Activated effector memory CD4-positive, alpha-beta T cell treated with anti-CD3 and anti-CD28 coated beads, Interleukin-2, amount 50 U/mL, for 16 hours (primary cell): ENCODE measurements around the gene FAM120B.

ENCODE experiments used
- DNase-seq: peaks from one replicate; pipeline ENCODE4 v3.0.0-alpha.2; 2020

Gene FAM120B

GRCh38 chr6:170362121-170362520, 55.6 kb downstream of the FAM120B start:
- no peak for DNase-seq

- DNase-seq = no peak
Observed at GRCh38 chr6:170363255-170363654, 56.7 kb downstream of the FAM120B start.

- no peak for DNase-seq
Observed at GRCh38 chr6:170365121-170365520, 58.6 kb downstream of the FAM120B start.

- no peak for DNase-seq
Observed at GRCh38 chr6:170365593-170365992, 59.0 kb downstream of the FAM120B start.

- DNase-seq = no peak
Observed at GRCh38 chr6:170366248-170366960, 59.8 kb downstream of the FAM120B start.

DNA sequence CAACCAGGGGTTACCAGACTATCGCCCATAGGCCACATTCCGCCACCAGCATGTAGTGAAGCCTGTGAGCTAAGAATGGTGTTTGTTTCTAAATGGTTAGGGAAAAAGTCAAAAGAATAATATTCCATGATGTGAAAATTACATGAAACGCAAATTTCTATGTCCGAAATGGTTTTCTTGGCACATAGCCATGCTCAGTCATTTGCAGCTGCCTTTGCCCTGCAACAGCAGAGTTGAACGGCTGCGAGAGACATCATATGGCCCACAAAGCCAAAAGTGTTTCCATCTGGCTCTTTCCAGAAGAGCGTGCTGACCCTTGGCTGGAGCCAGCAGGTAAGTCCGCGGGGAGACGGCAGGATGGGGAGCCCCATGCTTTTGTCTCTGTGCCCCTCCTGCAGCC, 60.7 kb downstream of the FAM120B start:
- no peak for DNase-seq

GRCh38 chr6:170368544-170368943, 62.0 kb downstream of the FAM120B start:
- DNase-seq = no peak

- DNase-seq = no peak
Observed at GRCh38 chr6:170369403-170369802, 62.8 kb downstream of the FAM120B start.

- no peak for DNase-seq
Observed at GRCh38 chr6:170370416-170370815, 63.9 kb downstream of the FAM120B start.

DNA sequence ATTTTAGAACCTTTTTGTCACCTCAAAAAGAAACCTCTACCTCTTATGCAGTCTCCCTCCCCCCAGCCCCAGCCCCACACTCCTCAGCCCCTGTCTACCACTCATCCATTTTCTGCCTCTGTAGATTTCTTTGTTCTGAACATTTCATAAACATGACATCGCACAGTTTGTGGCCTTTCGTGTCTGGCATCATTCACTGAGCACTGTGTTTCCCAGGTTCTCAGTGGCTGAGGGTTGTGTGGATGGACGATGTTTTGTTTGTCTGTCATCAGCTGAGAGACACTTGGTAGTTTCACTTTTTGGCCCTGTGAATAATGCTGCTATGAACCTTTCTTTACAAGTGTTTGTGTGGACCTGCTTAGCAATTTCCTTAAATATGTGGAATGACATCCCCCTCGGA, 64.5 kb downstream of the FAM120B start:
- DNase-seq = no peak

DNA sequence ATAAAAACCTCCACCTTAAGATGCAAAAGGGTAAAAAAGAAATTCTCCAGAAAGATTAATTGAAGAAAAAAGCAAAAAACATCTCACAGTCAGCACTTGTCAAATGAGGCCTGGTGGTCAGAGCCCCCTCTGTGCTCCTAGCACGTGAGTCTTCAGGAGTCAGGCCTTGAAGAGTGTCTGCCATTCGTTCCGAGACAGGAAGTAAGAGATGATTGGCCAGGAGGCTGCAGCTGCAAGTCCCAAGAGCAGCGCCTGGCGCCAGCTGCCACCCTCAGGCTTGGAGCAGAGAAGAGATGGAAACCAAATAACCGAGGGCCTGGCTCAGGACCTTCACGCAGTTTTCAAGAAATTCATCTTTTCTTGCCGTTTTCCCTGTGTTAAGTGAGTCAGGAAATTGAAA, 65.0 kb downstream of the FAM120B start:
- DNase-seq = no peak

DNA sequence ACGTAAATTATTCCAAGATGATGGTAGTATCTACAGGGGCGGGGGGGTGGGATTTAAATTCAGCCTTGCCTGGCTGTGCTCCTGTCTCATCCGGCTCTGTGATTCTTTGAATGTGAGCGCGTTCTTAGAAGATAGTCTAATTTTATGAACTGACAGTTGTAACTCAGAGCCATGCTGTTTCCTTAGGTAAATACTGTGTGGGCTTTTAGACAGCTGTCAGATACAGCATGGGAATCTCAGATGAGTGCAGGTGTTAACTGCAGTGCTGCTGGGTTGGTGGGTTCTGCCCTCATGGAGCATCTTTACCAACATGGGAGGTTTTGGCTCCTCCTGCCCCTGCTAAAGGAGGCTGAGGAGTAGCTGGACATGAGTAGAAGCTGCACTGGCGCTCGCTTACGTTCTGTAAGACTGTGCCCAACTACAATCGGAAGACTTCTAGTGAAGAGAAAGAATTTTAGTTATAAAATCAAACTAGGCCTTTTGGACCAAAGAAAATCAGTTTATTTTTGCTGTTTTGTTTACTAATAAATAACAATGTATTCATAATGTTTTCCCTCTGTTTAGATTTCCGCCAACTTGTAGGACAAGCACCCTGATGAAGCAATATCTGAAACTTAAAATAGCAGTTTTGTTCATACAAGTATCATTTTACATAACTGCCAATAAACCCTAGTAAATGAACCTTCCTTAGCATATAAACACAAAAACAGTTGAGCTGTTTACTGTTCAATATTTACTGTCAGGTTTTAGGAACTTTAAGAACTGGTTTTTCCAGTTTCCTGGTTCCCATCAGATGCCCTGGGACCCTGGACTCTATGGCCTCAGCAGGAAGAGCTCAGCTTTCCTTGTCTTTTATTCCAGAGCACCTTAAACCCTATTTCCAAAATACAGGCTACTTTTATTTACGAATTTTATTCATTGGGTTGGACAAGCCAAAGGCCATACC, 66.1 kb downstream of the FAM120B start:
- DNase-seq = no peak

DNA sequence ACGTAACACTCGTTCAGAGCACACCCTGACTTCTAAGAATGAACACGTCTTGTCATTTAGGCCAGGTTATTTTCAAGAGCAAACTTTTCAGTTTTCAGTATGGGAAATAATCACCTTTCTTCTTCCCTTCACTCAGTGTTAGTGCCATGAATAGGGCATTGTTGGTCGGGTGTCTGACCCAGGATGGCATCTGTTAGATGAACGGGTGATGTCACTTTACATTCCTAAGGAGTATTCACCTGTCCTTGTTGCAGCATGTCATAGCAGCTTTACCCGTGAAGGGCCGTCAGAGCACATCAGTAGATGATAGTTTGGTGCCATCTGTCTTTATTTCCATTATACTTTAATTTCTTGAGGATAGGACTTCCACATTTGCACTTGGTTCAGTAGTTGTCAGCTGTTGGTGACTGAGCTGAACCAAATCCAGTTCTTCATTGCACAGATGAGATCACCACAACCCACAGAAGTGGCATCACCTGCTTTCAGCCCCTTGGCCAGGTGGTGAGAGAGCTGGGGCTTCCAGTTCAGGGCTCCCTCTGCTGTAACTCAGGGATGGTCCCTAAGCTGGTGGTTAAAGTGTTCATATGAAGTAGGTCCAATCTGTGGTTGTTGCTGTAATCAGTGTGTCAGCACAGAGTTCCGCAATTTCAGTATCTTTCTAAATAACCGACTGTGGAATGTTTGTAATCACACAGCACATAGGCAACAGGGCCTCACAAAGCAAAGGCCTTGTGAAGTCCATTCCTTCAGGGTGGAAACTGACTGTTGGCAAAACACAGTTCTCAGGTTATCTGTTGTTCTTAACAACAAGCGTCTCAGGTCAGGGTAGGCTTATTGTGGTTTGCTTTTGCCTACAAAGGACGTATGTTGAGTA, 68.2 kb downstream of the FAM120B start:
- DNase-seq = no peak

DNA sequence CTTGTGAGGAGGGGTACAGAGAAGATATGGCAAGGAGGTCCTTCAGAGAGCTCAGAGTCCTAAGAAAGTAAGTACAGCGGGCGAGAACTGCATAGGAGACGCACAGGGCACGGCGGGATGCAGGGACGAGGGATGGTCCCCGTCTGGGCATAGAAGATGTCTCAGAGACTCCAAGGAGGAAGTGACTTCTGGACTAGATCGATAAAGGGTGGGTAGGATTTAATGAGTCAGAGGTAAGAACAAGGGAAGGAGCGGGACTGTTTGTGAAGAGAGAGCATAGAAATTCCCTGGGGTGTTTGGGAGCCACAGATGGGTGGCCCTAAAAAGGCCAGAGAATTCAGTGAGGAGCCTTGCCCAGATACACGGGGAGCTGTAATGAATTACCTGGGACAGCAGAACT, 69.1 kb downstream of the FAM120B start:
- no peak for DNase-seq

- no peak for DNase-seq
Observed at GRCh38 chr6:170376386-170377043, 70.0 kb downstream of the FAM120B start.

GRCh38 chr6:170378502-170378901, 71.9 kb downstream of the FAM120B start:
- no peak for DNase-seq

GRCh38 chr6:170381562-170381961, 75.0 kb downstream of the FAM120B start:
- no peak for DNase-seq

GRCh38 chr6:170383466-170384035, 77.0 kb downstream of the FAM120B start:
- DNase-seq = no peak

DNA sequence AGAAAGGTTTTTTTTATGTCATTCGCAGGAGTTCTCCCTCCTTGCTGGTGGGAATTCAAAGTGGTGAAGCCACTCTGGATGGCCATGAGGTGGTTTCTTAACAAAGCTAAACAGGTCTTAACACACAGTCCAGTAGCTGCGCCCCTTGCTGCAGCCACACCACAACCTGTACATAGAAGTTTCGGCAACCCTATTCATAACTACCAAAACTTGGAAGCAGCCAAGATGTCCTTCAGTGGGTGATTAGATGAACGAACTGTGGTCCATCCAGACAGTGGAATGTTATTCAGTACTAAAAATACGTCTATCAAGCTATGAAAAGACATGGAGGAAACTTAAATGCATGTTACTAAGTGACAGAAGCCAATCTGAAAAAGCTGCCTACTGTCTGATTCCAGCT, 78.9 kb downstream of the FAM120B start:
- DNase-seq = no peak

DNA sequence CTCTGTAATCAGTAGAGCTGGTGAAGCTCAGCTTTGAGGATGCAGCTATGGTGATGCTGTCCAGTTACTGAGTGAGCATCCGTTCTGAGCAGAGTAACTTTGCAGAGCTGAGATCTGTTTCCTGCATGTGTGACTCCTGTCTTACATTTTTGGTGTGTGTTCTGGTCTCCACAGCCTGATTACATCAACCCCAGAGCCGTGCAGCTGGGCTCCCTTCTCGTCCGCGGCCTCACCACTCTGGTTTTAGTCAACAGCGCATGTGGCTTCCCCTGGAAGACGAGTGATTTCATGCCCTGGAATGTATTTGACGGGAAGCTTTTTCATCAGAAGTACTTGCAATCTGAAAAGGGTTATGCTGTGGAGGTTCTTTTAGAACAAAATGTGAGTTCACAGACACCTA, 81.6 kb downstream of the FAM120B start:
- DNase-seq = no peak

- no peak for DNase-seq
Observed at GRCh38 chr6:170393033-170393432, 86.5 kb downstream of the FAM120B start.

- DNase-seq = no peak
Observed at GRCh38 chr6:170393807-170394399, 87.3 kb downstream of the FAM120B start.
